Stimulated activated naive B cell treated with anti-CD40 and anti-IgM and Interleukin-4, amounts not matched to agents 10 μg/mL and 1 μg/mL and 100 μg/mL, for 72 hours (primary cell): Measurements from ENCODE around the gene ADM5.

Source experiments
- ATAC-seq, 2 donors: fragments of 150-1000 bp; cut with Tn5 transposase; replicated peaks; 2 replicates each; pipeline ENCODE4 v1.10.0; 2021; ENCODE audit warnings: moderate library complexity in 1 of 2
- DNase-seq: peaks from one replicate; pipeline ENCODE4 v3.0.0; 2021
- H3K27ac Mint-ChIP-seq: one replicate; pipeline ENCODE4 v1.8.0; 2022; ENCODE audit warnings: mild to moderate bottlenecking, mixed read lengths
- H3K27me3 Mint-ChIP-seq, 2 donors: one replicate each; pipeline ENCODE4 v1.8.0; 2022; ENCODE audit warnings: mixed read lengths in 2 of 2
- H3K36me3 Mint-ChIP-seq, 2 donors: one replicate each; pipeline ENCODE4 v1.8.0; 2022; ENCODE audit warnings: mixed read lengths in 2 of 2, mild to moderate bottlenecking in 1 of 2
- H3K4me1 Mint-ChIP-seq, 2 donors: one replicate each; pipeline ENCODE4 v1.8.0; 2022; ENCODE audit warnings: mixed read lengths in 2 of 2, mild to moderate bottlenecking in 1 of 2
- H3K4me3 Mint-ChIP-seq, 2 donors: one replicate each; pipeline ENCODE4 v1.8.0; 2022; ENCODE audit warnings: mild to moderate bottlenecking in 2 of 2, mixed read lengths in 2 of 2, moderate library complexity in 1 of 2
- H3K9me3 Mint-ChIP-seq, 2 donors: one replicate each; pipeline ENCODE4 v1.8.0; 2022; ENCODE audit warnings: mixed read lengths in 2 of 2, mild to moderate bottlenecking in 1 of 2

The ADM5 gene

GRCh38 chr19:49665351-49666119, 23.9 kb upstream of the ADM5 start, which contains the start of the genes BCL2L12 and IRF3:
Gene BCL2L12 (plus strand): TSS chr19:49665933. CDS start chr19:49666693, 760 bp downstream.
Gene IRF3 (minus strand): TSS chr19:49665857. CDS start chr19:49664838, 1,019 bp downstream.
- Mint-ChIP-seq H3K36me3 (peaks cover 27 to 48% of the 10 kb centered on the region in 2 donors), H3K4me3 (peak within 1 kb of the TSS; percentile 97), H3K4me1 (peaks cover 27 to 54% of the 10 kb centered on the region in 2 donors), H3K9me3 (no peaks in the 10 kb centered on the region), H3K27me3 (no peaks in the 10 kb centered on the region), H3K27ac (peak within 1 kb of the TSS; percentile 93)
- ATAC-seq (peak; percentile 90 to 94), DNase-seq (peak; percentile 97)

GRCh38 chr19:49666120-49666444, 23.3 kb upstream of the ADM5 start:
- no peaks in the 10 kb centered on the region for H3K27me3 Mint-ChIP-seq
- DNase-seq: no peak

GRCh38 chr19:49667473-49667872, 21.9 kb upstream of the ADM5 start:
- Mint-ChIP-seq H3K36me3 (peaks cover 26 to 45% of the 10 kb centered on the region in 2 donors), H3K4me3 (peak overlapping the region; percentile 97), H3K27me3 (no peaks in the 10 kb centered on the region), H3K27ac (no peak overlapping the region), H3K9me3 (no peaks in the 10 kb centered on the region), H3K4me1 (peaks cover 34 to 56% of the 10 kb centered on the region in 2 donors)
- DNase-seq (no peak), ATAC-seq (no peak)

More at GRCh38 chr19:49666120-49666444, 23.3 kb upstream of the ADM5 start:
- no peak for ATAC-seq
- peaks cover 27 to 54% of the 10 kb centered on the region in 2 donors for H3K4me1 Mint-ChIP-seq
- no peaks in the 10 kb centered on the region for H3K9me3 Mint-ChIP-seq
- peak overlapping the region; percentile 93 for H3K27ac Mint-ChIP-seq
- peak overlapping the region; percentile 97 for H3K4me3 Mint-ChIP-seq
- peaks cover 27 to 48% of the 10 kb centered on the region in 2 donors for H3K36me3 Mint-ChIP-seq

- Mint-ChIP-seq H3K4me1 (peaks cover 33 to 38% of the 10 kb centered on the region in 2 donors), H3K27ac (no peak overlapping the region), H3K4me3 (no peak overlapping the region), H3K9me3 (no peaks in the 10 kb centered on the region), H3K27me3 (no peaks in the 10 kb centered on the region), H3K36me3 (peaks cover 23 to 37% of the 10 kb centered on the region in 2 donors)
- DNase-seq (no peak), ATAC-seq (no peak)
Observed at GRCh38 chr19:49669516-49669915, 19.9 kb upstream of the ADM5 start.

- Mint-ChIP-seq H3K27me3 (no peaks in the 10 kb centered on the region), H3K36me3 (peaks cover 17 to 33% of the 10 kb centered on the region in 2 donors), H3K4me3 (peak overlapping the region in 1 of 2 donors; percentile 14), H3K9me3 (no peaks in the 10 kb centered on the region), H3K4me1 (peaks cover 22 to 28% of the 10 kb centered on the region in 2 donors), H3K27ac (peak overlapping the region; percentile 31)
- ATAC-seq (peak in 1 of 2 donors; percentile 20), DNase-seq (peak; percentile 64)
Observed at GRCh38 chr19:49672131-49672919, 17.1 kb upstream of the ADM5 start.

GRCh38 chr19:49676136-49676783, 13.1 kb upstream of the ADM5 start:
- Mint-ChIP-seq H3K27ac (peak overlapping the region; percentile 99), H3K4me3 (peak overlapping the region; percentile 87 to 90), H3K36me3 (peaks cover 14 to 34% of the 10 kb centered on the region in 2 donors), H3K4me1 (peaks cover 39 to 56% of the 10 kb centered on the region in 2 donors), H3K27me3 (no peaks in the 10 kb centered on the region), H3K9me3 (no peaks in the 10 kb centered on the region)
- DNase-seq (no peak), ATAC-seq (peak; percentile 11 to 19)

- Mint-ChIP-seq H3K9me3 (no peaks in the 10 kb centered on the region), H3K27ac (peak overlapping the region; percentile 99), H3K4me1 (peaks cover 38 to 54% of the 10 kb centered on the region in 2 donors), H3K4me3 (peak overlapping the region; percentile 87 to 90), H3K36me3 (peaks cover 16 to 35% of the 10 kb centered on the region in 2 donors), H3K27me3 (no peaks in the 10 kb centered on the region)
- peak; percentile 99 for DNase-seq
- ATAC-seq: peak; percentile 73 to 77
Observed at GRCh38 chr19:49676784-49677230, 12.6 kb upstream of the ADM5 start.

GRCh38 chr19:49677231-49677900, 12.0 kb upstream of the ADM5 start, which contains the start of gene PRMT1:
Gene PRMT1 (plus strand): TSS chr19:49677271. CDS start chr19:49677281, 10 bp downstream.
- DNase-seq: peak; percentile 61
- peak within 1 kb of the TSS; percentile 99 for H3K27ac Mint-ChIP-seq
- peak; percentile 13 to 22 for ATAC-seq
- H3K27me3 Mint-ChIP-seq: no peaks in the 10 kb centered on the region
- peak within 1 kb of the TSS; percentile 87 to 90 for H3K4me3 Mint-ChIP-seq
- peaks cover 33 to 48% of the 10 kb centered on the region in 2 donors for H3K4me1 Mint-ChIP-seq
- no peaks in the 10 kb centered on the region for H3K9me3 Mint-ChIP-seq
- peaks cover 19 to 33% of the 10 kb centered on the region in 2 donors for H3K36me3 Mint-ChIP-seq

GRCh38 chr19:49677901-49678674, 11.3 kb upstream of the ADM5 start:
- H3K9me3 Mint-ChIP-seq: no peaks in the 10 kb centered on the region
- DNase-seq (peak; percentile 84), ATAC-seq (peak; percentile 44 to 46)
- H3K27me3 Mint-ChIP-seq: no peaks in the 10 kb centered on the region
- H3K36me3 Mint-ChIP-seq: peaks cover 20 to 33% of the 10 kb centered on the region in 2 donors
- H3K4me1 Mint-ChIP-seq: peaks cover 32 to 45% of the 10 kb centered on the region in 2 donors
- H3K4me3 Mint-ChIP-seq: peak overlapping the region; percentile 87 to 90
- H3K27ac Mint-ChIP-seq: peak overlapping the region; percentile 99

- Mint-ChIP-seq H3K4me3 (peak overlapping the region; percentile 87 to 90), H3K27ac (peak overlapping the region; percentile 99), H3K36me3 (peaks cover 25 to 35% of the 10 kb centered on the region in 2 donors), H3K4me1 (peaks cover 29 to 52% of the 10 kb centered on the region in 2 donors), H3K9me3 (no peaks in the 10 kb centered on the region), H3K27me3 (no peaks in the 10 kb centered on the region)
- DNase-seq (no peak), ATAC-seq (no peak)
Observed at GRCh38 chr19:49678985-49679770, 10.2 kb upstream of the ADM5 start.

GRCh38 chr19:49679771-49680413, 9.5 kb upstream of the ADM5 start:
- Mint-ChIP-seq H3K9me3 (no peaks in the 10 kb centered on the region), H3K4me1 (peaks cover 30 to 53% of the 10 kb centered on the region in 2 donors), H3K36me3 (peaks cover 29 to 39% of the 10 kb centered on the region in 2 donors), H3K27ac (peak overlapping the region; percentile 57), H3K27me3 (no peaks in the 10 kb centered on the region), H3K4me3 (peak overlapping the region; percentile 87 to 90)
- DNase-seq (no peak), ATAC-seq (no peak)
